HG02642 (cell line): Measurements from ENCODE around the gene PRRX2.

Experiments
- ATAC-seq: cut with Tn5 transposase; IDR thresholded peaks from one replicate; pipeline ENCODE4 v1.9.1; 2021; ENCODE audit warnings: mild to moderate bottlenecking; ENCODE audit not compliant: unreplicated experiment, poor library complexity

PRRX2 gene

DNA sequence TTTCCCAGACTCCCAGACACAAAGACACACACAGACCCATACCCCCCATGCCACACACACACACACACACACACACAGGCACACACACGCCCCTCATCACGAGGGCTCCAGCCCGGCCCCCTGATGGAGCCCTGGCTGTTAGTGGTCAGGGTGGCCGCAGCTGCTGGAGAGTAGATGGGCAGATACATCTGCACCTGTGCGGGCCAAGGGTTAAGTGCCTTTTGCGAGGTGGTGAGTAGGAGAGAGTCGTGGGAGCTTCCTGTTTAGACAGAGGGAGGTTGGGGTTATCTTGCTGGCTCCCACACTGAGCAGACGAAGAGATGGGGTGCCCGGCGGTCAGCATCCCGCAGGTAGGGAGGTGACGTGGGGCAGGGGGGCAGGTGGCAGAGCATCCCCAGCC lies 8.2 kb downstream of the PRRX2 start:
- no peak for ATAC-seq

DNA sequence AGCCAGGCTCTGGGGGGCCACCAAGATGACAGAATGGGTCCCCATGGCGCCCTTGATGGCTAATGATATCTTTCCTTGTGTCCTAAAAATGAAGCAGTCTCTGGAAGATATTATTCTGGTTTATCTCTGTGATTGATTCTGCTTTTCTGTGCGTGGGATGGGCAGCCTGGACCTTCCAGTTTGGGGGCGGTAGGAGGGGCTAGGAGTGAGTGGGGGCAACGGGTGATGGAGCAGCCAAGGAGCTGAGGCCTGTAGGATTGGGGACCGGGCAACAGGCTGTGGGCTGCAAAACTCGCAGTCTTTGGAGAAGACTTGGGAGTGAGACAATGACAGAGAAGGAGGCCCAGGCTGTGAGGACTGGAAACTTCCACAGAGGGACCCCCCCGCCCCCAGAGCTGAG lies 8.8 kb downstream of the PRRX2 start:
- ATAC-seq: no peak

DNA sequence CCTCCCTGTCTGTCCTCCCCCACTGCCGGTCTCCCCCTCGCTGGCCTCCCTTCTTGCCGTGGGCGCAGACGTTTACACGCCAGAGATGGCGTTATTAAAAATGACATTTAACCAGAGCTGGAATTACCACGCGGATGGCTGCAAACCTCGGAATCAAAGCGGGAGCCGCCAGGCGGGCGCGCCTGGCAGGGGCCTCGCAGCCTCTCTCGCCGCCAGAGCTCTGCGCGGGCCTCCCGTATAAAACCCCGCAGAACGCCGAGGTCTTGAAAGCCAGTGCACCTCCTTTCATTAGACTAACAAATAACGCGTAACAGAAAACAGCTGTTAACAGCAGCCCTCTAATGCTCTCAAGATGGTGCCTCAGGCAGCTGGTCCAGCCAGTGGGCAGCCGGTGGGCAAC lies 10.2 kb downstream of the PRRX2 start:
- ATAC-seq: no peak

DNA sequence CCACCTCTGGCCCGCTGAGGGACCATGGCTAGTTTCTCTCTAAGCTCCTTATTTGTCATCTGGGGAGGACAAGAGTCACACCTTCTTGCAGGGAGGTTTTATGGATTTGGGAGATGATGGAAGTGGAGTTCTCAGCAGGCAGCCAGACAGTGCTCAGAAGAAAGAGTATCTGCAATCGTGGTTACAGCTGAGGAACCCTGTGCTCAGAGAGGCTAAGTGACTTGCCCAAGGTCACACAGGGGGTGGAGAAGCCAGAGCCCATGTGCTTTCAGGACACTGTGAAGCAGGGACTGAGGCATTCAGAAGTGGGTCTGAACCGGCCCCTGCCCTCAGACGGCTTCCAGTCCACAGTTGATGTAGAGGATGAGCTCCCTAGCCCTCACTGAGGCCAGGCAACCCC lies 10.8 kb downstream of the PRRX2 start:
- ATAC-seq: no peak

DNA sequence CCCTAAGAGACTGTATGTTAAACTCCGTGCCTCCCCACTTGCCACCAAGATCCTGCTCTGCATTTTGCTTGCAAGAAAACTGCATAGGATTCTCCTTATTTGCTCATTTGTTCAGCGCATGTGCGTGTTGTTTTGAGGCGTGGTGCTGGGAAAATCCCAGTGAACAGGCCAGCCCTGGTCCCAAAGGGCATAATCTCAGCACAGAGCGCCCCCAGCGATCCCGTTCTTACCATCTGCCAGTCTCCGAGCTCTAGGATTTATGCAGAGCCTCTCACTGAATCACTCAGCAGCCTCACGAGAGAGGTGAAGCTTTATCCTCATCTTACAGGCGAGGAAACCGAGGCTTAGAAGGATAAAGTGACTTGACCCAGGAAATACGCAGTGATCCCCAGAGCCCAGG lies 11.5 kb downstream of the PRRX2 start:
- ATAC-seq: no peak

DNA sequence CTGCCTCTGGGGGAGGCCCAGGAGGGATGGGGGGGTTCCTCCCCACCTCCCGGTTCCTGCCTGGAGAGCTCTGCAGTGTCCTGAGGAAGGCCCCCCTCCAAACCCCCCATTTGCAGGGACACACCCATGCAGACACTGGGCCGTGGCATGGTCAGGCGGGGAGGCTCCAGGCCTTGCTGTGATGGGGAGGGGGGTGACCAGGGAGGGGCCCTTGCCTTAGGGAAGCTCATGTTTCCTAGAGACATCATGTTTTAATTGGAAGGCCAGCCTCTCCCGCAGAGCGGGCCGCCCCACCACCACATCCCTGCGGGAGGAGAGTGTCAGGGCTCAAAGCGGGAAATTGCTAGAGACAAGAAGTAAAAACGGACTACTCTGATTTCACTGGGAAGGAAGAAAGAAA lies 12.0 kb downstream of the PRRX2 start:
- ATAC-seq: no peak

DNA sequence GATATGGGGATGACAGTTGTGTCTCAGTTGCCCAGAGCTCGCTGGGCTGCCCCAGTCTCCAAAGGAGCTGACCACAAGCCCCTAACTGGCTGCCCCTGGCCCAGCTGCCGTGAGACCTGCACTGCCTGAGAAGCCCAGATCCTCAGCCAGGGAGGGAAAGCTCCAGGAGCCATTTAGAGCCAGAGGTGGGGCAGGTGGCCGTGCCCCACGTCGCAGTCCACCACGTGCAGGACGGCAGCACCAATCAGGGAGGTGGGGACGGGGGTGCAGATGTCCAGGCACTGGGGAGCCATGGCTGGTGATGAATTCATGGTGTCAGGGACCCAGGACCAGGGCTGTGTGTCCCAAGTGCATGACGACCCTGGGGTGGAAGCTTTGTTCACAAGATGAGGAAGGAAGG lies 13.4 kb downstream of the PRRX2 start:
- ATAC-seq: no peak

DNA sequence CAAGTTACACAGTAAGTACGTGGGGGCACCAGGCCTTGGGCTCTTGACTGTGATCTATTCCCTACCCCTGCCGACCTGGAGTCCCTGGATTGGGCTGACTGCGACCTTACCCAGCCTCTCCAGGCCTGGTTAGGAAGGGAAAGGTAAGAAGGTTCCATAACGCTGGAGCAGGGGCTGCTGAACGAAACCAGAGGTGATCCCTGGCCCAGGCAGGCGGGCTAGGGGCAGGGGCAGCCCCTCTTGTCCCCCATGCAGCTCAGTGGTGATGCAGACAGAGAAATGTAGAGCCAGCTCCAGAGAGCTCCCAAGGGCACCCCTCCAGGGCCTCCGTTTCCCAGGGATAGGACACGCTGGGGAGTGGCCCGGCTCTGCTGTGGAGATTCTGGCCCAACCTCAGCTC lies 14.1 kb downstream of the PRRX2 start:
- no peak for ATAC-seq

DNA sequence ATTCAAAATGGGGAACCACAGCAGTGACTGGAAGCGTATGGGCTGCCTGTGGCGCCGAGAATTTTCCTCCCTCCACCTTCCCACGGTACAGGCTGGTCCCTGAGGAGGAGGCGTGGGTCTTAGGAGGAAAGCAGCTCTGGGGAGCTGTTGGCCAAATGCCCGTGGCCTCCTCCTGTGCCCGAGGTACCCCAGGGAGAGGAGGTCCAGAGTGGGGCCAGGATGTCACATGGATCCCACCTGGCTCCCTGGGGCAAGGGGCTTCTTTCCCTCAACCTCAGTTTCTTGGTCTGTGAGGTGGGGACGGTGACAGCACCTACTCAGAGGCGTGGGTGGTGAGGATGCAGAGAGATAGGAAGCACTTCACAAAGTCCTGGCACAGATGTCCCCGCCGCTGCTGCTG lies 16.5 kb downstream of the PRRX2 start:
- no peak for ATAC-seq

DNA sequence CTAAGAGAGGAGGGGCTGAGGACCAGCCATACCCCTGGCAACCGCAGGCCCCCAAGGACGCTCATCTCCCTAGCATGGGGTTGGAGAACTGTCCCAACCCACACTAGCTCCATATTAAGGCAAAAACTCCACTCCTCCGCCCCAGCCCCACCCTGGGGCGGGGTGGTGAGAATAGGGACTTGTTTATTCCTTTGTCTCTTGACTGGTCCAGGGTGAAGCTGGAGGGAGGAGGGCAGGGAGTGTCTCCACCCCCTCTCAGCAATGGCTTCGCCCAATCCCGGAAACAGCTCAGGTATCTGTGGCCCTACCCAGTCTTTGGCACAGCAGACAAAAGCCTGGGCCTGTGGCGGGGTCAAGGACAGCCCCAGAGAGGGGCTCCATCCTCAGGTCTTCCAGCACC lies 16.9 kb downstream of the PRRX2 start:
- ATAC-seq: no peak

DNA sequence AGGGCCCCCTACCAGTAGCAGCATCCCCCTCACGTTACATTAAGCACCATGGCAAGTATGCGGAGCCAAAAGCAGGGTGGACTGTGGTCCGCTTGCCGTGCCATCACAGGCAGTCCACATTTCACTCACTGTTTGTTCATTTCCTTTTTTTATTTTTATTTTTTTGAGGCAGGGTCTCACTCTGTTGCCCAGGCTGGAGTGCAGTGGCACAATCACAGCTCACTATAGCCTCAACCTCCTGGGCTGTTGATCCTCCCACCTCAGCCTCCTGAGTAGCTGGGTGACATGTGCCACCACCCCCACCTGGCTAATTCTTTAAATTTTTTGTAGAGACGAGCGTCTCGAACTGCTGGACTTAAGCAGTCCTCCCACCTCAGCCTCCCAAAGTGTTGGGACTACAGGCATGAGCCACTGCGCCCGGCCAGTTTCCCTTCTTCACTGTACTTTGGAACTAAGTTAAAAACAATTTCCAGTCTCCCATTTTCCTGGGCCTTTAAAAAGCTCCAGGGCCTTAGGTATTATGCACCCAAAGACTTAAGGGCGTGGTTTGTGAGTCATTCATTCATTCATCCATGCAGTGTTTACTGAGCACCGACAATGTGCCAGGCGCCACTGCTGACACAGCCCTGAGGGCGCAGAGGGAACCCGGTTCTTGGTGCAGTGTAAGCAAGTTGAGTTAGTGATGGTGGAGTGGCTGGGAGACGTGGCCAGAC lies 19.9 kb downstream of the PRRX2 start:
- ATAC-seq: no peak

DNA sequence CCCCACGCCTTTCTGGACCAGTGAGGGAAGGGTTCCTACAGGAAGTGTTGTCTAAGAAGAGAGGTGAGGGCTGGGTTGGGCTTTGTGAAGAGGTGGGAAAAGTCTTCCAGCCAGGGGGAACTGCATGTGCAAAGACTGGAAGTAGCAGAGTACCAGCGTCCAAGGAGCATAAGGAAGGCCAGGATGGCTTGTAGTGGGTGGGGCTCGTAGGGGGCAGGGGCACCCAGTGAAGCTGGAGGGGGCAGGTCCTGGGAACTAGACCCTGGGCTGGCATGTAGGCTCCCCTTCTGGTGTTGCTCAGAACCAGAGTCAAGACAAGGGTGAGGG lies 20.4 kb downstream of the PRRX2 start:
- ATAC-seq: no peak

DNA sequence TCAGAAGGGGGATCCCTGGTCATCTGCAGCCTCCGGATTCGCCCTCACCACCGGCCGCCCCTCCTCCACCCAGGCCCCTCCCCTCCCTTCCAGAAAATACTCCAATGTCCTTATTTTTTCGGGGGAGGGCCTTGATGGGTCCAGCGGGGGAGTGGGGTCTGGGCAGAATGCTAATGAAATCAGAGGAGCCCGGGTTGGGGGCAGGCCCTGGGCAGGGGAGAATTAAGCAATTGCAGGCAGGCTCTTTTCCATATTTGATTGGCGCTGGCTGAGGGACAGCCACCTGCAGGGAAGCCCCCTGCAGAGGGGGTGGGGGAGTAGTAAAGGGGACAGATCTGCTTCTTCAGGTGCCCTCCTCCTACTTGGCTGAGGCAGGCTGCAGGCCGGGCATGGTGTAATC lies 21.3 kb downstream of the PRRX2 start:
- ATAC-seq: no peak

DNA sequence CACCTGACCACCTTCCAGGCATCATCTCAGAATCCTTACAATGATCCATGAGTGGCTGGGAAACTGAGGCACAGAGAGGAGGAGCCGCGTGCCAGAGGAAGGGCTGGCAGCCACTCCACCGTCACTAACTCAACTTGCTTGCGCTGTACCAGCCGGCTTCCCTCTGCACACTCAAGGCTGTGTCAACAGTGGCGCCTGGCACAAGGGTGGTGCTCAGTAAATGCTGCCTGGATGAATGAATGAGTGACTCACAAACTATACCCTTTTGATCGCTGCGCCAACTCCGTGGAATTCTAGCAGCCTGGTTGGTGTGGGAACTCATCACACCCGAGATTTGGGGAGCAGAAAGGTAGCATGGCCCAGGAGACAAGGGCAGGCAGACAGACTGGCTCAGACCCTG lies 21.9 kb downstream of the PRRX2 start:
- no peak for ATAC-seq

DNA sequence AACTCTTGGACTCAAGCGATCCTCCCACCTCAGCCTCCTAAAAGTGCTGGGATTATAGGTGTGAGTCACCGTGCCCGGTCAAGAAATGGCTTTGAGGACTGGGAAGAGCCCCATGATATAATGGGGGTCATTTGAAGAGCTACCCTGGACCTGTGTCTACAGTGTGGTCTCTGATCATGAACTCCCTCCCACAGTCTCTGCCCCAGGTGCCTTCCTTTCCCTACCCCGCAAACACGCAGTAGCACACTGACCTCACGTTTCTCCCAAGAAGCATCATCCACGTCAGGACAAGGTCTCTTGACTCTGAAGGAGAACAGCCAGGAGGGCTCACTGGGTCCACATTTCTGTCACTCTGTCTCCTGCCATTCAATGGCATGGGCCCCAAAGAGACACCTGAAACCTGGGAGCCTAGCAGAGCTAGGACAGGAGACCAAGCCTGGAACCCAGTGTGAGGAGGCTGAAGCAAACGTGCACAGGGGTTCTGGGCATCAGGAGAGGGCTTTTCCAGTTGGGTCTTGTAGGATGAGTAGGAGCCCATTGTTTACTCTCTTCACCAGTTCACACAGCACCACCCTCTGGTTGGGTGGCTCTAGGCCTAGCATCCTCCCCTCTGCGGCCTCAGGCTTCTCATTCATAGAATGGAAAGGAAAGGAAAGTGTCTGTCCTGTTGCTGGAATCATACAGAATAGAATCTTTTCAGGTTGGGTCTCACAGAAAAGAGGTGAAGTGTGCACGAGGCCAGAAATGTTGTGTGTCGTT lies 23.0 kb downstream of the PRRX2 start:
- no peak for ATAC-seq

DNA sequence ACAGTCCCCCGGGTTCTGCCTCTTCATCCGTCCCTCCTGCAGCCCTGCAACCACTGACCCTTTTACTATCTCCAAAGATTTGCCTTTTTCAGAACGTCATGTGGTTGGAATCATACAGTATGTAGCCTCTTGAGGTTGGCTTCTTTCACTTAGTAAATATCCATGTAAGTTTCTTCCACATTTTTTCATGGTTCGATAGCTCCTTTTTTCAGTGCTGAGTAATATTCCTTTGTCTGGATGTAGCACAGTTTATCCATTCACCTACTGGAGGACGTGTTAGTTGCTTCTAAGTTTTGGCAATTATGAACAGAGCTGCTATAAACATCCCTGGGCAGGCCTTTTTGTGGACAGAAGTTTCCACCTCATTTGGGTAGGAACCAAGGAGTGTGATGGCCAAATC lies 27.1 kb downstream of the PRRX2 start:
- ATAC-seq: no peak

DNA sequence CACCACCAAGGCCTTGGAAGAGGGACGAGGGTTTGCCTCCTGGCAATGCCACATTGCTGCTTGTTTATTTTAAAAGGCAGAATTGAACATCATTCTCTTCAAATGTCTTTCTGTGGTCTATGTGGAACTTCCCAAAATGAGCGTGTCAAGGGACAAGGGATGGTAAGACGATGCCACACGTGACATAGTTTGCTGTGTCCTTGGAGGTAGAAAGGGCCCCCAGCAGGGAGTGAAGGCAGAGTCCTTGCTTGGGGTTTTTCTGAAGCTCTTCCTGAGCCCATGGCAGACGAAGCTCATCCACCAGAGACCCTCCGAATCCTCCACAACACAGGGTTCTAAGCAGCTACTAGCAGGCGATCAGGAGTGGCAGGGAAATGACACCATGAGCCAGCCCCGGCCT lies 28.3 kb downstream of the PRRX2 start:
- no peak for ATAC-seq

DNA sequence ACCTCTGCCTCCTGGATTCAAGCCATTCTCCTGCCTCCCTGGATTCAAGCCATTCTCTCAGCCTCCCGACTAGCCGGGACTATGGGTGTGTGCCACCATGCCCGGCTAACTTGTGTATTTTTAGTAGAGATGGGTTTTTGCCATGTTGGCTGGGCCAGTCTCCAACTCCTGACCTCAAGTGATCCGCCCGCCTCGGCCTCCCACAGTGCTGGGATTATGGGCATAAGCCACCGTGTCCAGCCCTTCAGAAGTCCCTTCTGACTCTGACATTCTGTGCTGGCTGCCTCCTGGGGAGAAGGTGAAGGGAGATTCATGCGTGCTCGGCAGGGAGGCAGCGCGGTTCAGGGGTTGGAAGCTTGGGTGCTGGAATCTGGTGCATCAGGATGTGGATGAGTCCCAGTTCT lies 28.8 kb downstream of the PRRX2 start:
- ATAC-seq: no peak

DNA sequence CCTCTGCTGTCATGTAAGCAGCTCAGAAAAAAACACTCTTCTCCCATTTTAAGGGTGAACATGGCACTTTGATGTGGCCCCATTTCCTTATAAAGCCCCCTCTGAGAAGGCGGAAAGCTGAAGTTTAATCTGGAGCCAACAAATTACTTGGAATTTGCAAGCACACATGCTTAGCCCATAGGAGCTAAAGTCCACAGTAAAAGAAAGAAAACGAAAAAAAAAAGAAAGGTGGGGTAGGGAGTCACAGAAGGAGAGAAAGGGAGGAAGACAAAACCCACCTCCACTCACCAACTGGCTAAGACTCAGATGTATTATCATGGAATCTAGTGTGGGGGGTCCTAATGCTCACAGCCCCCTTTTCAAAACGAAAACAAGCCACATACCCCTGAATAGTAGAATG lies 30.4 kb downstream of the PRRX2 start:
- no peak for ATAC-seq

DNA sequence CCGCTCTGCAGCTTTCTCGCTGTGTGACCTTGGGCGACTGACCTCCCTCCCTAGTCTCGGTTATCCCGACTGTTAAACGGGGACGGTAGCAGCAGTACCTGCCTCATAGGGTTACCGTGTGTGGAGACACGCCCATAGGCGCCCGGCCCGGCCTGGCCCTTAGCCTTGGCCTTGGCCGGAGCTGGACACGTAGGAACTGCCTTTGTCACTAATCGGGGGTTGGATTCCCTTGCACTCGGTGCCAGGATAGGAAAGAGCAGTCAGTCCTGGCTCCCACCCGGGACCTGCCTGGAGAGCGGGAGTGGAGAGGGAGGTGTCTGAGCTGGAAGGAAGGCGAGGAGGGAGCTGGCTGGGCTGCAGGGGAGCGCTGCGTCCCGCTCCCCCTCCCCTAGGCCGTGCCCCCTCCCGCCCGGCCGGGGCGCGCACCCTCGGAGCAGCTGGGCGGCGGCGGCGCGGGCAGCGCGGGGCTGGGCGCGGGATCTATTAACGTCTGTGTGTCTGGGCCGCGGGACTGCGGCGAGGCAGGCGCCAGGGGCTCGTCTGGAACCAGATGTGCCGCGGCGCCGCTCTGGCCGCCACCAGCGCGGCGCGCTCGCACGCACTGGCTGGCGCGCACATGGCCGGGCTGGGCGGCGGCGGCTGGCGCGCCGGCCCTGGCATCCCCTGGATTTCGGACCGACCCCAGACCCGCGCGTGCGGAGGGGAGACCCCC lies 31.7 kb downstream of the PRRX2 start:
- no peak for ATAC-seq

DNA sequence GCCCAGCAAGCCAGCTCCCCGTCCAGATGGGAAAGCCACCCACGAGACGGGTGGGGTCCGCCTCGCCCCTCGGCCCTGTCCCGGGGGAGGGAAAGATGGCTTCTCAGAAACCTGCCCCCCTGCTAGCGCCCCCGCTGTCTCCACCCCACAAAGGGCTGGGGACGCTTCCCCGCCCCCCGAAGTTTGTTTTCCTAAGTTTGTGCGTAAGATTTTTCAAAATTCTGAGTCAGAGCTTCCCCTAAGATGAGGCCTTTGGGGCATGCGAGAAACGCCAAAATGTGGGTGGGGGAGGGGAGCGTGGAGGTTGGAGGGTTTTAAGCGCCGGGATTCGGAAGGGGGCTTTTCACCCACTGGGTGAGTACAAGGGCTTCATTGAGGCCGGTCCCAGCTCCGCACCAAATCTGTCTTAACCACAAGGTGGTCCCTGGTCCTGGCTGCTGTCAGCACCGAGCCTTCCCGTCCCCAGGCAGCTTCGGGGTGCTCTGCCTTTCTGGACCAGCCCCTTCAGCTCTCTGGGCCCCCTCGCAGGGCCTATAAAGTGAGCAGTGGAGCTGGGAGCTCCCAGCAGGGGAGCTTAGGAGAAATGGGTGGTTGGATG lies 32.3 kb downstream of the PRRX2 start:
- ATAC-seq: no peak
